ENCODE results near the gene ZFPM1. TPM values are rescaled to one million over a fixed set of nuclear protein-coding genes. Genes with fewer than 3 reads are reported as not detected.

ZFPM1 gene
- total RNA-seq, 1 donor from 2014 or later, result 0.79 TPM

GRCh38 chr16:88459366-88460073 lies 6.4 kb downstream of the ZFPM1 start:
- Histone ChIP-seq H3K4me3 (ENCODE audit: low read depth, low read length) (no peak overlapping the region), H3K36me3 (ENCODE audit: control insufficient read depth, insufficient read depth, low read length) (no peaks in the 10 kb centered on the region), H3K27me3 (ENCODE audit: control insufficient read depth, insufficient read depth, low read length) (no peaks in the 10 kb centered on the region)
- FAIRE-seq, result no peak
- DNase-seq (ENCODE audit: low read depth), result no peak
- no peak for TF ChIP-seq CTCF (IDR thresholded peaks at IDR 0.05; ENCODE audit: insufficient read depth, low read length, severe bottlenecking)

GRCh38 chr16:88460496-88461330 lies 7.6 kb downstream of the ZFPM1 start:
- no peak overlapping the region for H3K4me3 ChIP-seq (ENCODE audit: low read depth, low read length)
- DNase-seq (ENCODE audit: low read depth), result no peak
- no peak for FAIRE-seq
- H3K36me3 ChIP-seq (ENCODE audit: control insufficient read depth, insufficient read depth, low read length), result no peaks in the 10 kb centered on the region
- TF ChIP-seq CTCF (IDR thresholded peaks at IDR 0.05; ENCODE audit: insufficient read depth, low read length, severe bottlenecking), result no peak
- no peaks in the 10 kb centered on the region for H3K27me3 ChIP-seq (ENCODE audit: control insufficient read depth, insufficient read depth, low read length)

GRCh38 chr16:88461331-88462269 lies 8.5 kb downstream of the ZFPM1 start:
- FAIRE-seq, result no peak
- Histone ChIP-seq H3K27me3 (ENCODE audit: control insufficient read depth, insufficient read depth, low read length) (no peaks in the 10 kb centered on the region), H3K4me3 (ENCODE audit: low read depth, low read length) (no peak overlapping the region), H3K36me3 (ENCODE audit: control insufficient read depth, insufficient read depth, low read length) (no peaks in the 10 kb centered on the region)
- no peak for TF ChIP-seq CTCF (IDR thresholded peaks at IDR 0.05; ENCODE audit: insufficient read depth, low read length, severe bottlenecking)
- no peak for DNase-seq (ENCODE audit: low read depth)

- no peak for DNase-seq (ENCODE audit: low read depth)
- no peaks in the 10 kb centered on the region for H3K36me3 ChIP-seq (ENCODE audit: control insufficient read depth, insufficient read depth, low read length)
- TF ChIP-seq CTCF (IDR thresholded peaks at IDR 0.05; ENCODE audit: insufficient read depth, low read length, severe bottlenecking), result no peak
- no peak overlapping the region for H3K4me3 ChIP-seq (ENCODE audit: low read depth, low read length)
- FAIRE-seq, result no peak
- H3K27me3 ChIP-seq (ENCODE audit: control insufficient read depth, insufficient read depth, low read length), result no peaks in the 10 kb centered on the region
These were observed 9.3 kb downstream of the ZFPM1 start for GRCh38 chr16:88462396-88462795.

- no peak for DNase-seq (ENCODE audit: low read depth)
- no peak overlapping the region for H3K4me3 ChIP-seq (ENCODE audit: low read depth, low read length)
- TF ChIP-seq CTCF (IDR thresholded peaks at IDR 0.05; ENCODE audit: insufficient read depth, low read length, severe bottlenecking), result no peak
- no peaks in the 10 kb centered on the region for H3K36me3 ChIP-seq (ENCODE audit: control insufficient read depth, insufficient read depth, low read length)
- no peaks in the 10 kb centered on the region for H3K27me3 ChIP-seq (ENCODE audit: control insufficient read depth, insufficient read depth, low read length)
- no peak for FAIRE-seq
These were observed 10.3 kb downstream of the ZFPM1 start for GRCh38 chr16:88463411-88463810.

All from bronchial epithelial cell (primary cell).